HCT116 (cell line): ENCODE data around the gene SIX2.

ENCODE experiments used
- ELF1 ChIP-seq: IDR thresholded peaks from 2 replicates; pipeline ENCODE4 v1.6.1; 2012; ENCODE audit warnings: low read depth, borderline replicate concordance
- EZH2 ChIP-seq: fragments of 200-600 bp; sonication (generic); IDR thresholded peaks from 2 replicates; pipeline ENCODE4 v1.6.1; 2017; ENCODE audit warnings: antibody characterized with exemption, mixed run types
- EZH2phosphoT487 ChIP-seq: fragments of 200-600 bp; IDR thresholded peaks from 2 replicates; pipeline ENCODE4 v1.6.1; 2018; ENCODE audit warnings: antibody characterized with exemption, borderline replicate concordance
- FOSL1 ChIP-seq: IDR thresholded peaks from 2 replicates; pipeline ENCODE4 v1.6.1; 2012; ENCODE audit warnings: low read depth
- JUND ChIP-seq: IDR thresholded peaks from 2 replicates; pipeline ENCODE4 v1.6.1; 2012
- POLR2A ChIP-seq: IDR thresholded peaks from 2 replicates; pipeline ENCODE4 v1.7.0; 2011; ENCODE audit warnings: borderline replicate concordance; ENCODE audit not compliant: insufficient read depth, insufficient read length; ENCODE audit errors: extremely low read depth
- POLR2AphosphoS5 ChIP-seq: IDR thresholded peaks from 2 replicates; pipeline ENCODE4 v1.6.1; 2011; ENCODE audit warnings: mild to moderate bottlenecking, low read depth, low read length, moderate library complexity
- TCF7L2 ChIP-seq: IDR thresholded peaks from 2 replicates; pipeline ENCODE4 v1.7.0; 2011; ENCODE audit warnings: borderline replicate concordance, inconsistent platforms; ENCODE audit not compliant: insufficient read depth, insufficient read length; ENCODE audit errors: extremely low read depth
- YY1 ChIP-seq: IDR thresholded peaks from 2 replicates; pipeline ENCODE4 v1.6.1; 2011; ENCODE audit warnings: low read length, low read depth, moderate library complexity, mild to moderate bottlenecking; ENCODE audit not compliant: insufficient replicate concordance; ENCODE audit errors: extremely low read depth
- TF ChIP-seq, protein P1 (sequence below), 3 experiments: fragments of 200-600 bp in 1 of 3; sonication (generic) in 1 of 3; IDR thresholded peaks in 2 of 3; conservative IDR thresholded peaks in 1 of 3; 2 replicates each; pipeline ENCODE4 v1.5.1; 2012 to 2017; ENCODE audit warnings: low read depth in 2 of 3, low read length in 2 of 3, antibody characterized with exemption in 1 of 3, borderline replicate concordance in 1 of 3, control low read depth in 1 of 3, mild to moderate bottlenecking in 1 of 3, mixed read lengths in 1 of 3, mixed run types in 1 of 3, moderate library complexity in 1 of 3; ENCODE audit not compliant: insufficient read depth in 1 of 3
- TF ChIP-seq, protein P2 (sequence below): IDR thresholded peaks from 2 replicates; pipeline ENCODE4 v1.6.1; 2012
- TF ChIP-seq, protein P3 (sequence below): IDR thresholded peaks from 2 replicates; pipeline ENCODE4 v1.6.1; 2012
- TF ChIP-seq, protein P4 (sequence below): IDR thresholded peaks from 2 replicates; pipeline ENCODE4 v1.6.1; 2011; ENCODE audit warnings: mild to moderate bottlenecking, low read length, moderate library complexity; ENCODE audit not compliant: insufficient replicate concordance; ENCODE audit errors: extremely low read depth
- TF ChIP-seq, protein P5 (sequence below): IDR thresholded peaks from 2 replicates; pipeline ENCODE4 v1.6.1; 2012; ENCODE audit warnings: low read depth

DNA sequence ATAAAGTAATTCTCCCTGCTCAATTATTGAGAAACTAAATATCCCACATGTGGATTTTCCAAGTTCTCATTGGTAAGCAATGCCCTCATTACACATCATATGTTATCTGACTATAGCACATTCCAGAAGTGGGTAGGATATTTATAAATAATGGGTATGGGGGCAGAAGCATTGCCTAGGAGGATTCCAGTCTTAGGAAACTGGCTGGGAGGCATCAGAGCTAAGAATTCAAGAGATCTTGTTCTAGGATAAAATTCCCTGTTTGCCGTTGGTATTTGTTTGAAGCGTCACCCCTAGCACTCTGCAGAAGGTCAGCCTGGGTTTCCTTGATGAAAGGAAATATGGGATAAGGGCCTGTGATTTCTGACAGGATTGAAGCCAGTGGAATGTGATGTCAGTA, 20.1 kb downstream of the SIX2 start:
- no peak for TF ChIP-seq YY1
- TF ChIP-seq, protein P1, sequence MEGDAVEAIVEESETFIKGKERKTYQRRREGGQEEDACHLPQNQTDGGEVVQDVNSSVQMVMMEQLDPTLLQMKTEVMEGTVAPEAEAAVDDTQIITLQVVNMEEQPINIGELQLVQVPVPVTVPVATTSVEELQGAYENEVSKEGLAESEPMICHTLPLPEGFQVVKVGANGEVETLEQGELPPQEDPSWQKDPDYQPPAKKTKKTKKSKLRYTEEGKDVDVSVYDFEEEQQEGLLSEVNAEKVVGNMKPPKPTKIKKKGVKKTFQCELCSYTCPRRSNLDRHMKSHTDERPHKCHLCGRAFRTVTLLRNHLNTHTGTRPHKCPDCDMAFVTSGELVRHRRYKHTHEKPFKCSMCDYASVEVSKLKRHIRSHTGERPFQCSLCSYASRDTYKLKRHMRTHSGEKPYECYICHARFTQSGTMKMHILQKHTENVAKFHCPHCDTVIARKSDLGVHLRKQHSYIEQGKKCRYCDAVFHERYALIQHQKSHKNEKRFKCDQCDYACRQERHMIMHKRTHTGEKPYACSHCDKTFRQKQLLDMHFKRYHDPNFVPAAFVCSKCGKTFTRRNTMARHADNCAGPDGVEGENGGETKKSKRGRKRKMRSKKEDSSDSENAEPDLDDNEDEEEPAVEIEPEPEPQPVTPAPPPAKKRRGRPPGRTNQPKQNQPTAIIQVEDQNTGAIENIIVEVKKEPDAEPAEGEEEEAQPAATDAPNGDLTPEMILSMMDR (IDR thresholded peaks at IDR 0.05 in 2 of 3, conservative IDR thresholded peaks at IDR 0.05 in 1 of 3; ENCODE audit: borderline replicate concordance in 1 of 3, insufficient read depth in 1 of 3, low read depth in 2 of 3, low read length in 2 of 3) = no peak
- TF ChIP-seq POLR2A = no peak
- no peak for TF ChIP-seq TCF7L2
- TF ChIP-seq, protein P2, sequence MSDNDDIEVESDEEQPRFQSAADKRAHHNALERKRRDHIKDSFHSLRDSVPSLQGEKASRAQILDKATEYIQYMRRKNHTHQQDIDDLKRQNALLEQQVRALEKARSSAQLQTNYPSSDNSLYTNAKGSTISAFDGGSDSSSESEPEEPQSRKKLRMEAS = no peak
- TF ChIP-seq, protein P3, sequence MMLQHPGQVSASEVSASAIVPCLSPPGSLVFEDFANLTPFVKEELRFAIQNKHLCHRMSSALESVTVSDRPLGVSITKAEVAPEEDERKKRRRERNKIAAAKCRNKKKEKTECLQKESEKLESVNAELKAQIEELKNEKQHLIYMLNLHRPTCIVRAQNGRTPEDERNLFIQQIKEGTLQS = no peak
- no peak for TF ChIP-seq ELF1
- TF ChIP-seq POLR2AphosphoS5 = no peak
- TF ChIP-seq, protein P4, sequence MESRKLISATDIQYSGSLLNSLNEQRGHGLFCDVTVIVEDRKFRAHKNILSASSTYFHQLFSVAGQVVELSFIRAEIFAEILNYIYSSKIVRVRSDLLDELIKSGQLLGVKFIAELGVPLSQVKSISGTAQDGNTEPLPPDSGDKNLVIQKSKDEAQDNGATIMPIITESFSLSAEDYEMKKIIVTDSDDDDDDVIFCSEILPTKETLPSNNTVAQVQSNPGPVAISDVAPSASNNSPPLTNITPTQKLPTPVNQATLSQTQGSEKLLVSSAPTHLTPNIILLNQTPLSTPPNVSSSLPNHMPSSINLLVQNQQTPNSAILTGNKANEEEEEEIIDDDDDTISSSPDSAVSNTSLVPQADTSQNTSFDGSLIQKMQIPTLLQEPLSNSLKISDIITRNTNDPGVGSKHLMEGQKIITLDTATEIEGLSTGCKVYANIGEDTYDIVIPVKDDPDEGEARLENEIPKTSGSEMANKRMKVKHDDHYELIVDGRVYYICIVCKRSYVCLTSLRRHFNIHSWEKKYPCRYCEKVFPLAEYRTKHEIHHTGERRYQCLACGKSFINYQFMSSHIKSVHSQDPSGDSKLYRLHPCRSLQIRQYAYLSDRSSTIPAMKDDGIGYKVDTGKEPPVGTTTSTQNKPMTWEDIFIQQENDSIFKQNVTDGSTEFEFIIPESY = no peak
- TF ChIP-seq EZH2phosphoT487 = no peak
- TF ChIP-seq, protein P5, sequence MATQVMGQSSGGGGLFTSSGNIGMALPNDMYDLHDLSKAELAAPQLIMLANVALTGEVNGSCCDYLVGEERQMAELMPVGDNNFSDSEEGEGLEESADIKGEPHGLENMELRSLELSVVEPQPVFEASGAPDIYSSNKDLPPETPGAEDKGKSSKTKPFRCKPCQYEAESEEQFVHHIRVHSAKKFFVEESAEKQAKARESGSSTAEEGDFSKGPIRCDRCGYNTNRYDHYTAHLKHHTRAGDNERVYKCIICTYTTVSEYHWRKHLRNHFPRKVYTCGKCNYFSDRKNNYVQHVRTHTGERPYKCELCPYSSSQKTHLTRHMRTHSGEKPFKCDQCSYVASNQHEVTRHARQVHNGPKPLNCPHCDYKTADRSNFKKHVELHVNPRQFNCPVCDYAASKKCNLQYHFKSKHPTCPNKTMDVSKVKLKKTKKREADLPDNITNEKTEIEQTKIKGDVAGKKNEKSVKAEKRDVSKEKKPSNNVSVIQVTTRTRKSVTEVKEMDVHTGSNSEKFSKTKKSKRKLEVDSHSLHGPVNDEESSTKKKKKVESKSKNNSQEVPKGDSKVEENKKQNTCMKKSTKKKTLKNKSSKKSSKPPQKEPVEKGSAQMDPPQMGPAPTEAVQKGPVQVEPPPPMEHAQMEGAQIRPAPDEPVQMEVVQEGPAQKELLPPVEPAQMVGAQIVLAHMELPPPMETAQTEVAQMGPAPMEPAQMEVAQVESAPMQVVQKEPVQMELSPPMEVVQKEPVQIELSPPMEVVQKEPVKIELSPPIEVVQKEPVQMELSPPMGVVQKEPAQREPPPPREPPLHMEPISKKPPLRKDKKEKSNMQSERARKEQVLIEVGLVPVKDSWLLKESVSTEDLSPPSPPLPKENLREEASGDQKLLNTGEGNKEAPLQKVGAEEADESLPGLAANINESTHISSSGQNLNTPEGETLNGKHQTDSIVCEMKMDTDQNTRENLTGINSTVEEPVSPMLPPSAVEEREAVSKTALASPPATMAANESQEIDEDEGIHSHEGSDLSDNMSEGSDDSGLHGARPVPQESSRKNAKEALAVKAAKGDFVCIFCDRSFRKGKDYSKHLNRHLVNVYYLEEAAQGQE = no peak
- no peak for TF ChIP-seq EZH2
- no peak for TF ChIP-seq FOSL1
- no peak for TF ChIP-seq JUND
